Measurements from ENCODE around the gene CDH4.

Gene CDH4

DNA sequence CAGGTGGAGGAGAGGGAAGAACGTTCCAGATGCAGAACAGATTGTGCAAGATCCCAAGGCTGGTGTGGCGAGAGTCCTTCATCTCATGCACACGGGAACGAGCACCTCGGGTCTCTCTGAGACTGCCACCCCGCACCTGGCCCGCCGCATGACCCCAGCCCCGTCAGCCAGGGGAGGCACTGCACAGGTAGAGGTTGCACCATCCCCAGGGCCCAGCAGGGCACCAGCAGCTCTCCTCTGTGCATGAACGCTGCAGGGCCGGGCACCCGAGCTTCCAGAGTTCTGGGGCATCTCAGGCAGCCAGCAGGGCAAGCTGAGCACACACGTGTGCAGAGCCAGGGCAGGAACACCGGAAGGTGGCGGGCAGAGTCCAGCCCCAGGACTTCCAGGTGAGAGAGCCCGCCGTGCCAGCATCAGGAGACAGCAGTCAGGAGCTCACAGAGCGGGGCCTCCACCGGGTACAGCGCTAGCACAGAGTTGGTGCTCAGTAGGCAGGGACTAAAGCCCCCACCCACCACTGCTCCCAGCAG, 620.4 kb downstream of the CDH4 start:
- no peak for ATAC-seq (replicated peaks)
- H3K9me3 Mint-ChIP-seq = no peaks in the 10 kb centered on the region
- no peaks in the 10 kb centered on the region for H3K36me3 Mint-ChIP-seq
- H3K4me3 Mint-ChIP-seq = no peak overlapping the region
- H3K4me1 Mint-ChIP-seq = no peaks in the 10 kb centered on the region
- no peak for DNase-seq
- H3K27me3 Mint-ChIP-seq = no peaks in the 10 kb centered on the region
- H3K27ac Mint-ChIP-seq = no peak overlapping the region

DNA sequence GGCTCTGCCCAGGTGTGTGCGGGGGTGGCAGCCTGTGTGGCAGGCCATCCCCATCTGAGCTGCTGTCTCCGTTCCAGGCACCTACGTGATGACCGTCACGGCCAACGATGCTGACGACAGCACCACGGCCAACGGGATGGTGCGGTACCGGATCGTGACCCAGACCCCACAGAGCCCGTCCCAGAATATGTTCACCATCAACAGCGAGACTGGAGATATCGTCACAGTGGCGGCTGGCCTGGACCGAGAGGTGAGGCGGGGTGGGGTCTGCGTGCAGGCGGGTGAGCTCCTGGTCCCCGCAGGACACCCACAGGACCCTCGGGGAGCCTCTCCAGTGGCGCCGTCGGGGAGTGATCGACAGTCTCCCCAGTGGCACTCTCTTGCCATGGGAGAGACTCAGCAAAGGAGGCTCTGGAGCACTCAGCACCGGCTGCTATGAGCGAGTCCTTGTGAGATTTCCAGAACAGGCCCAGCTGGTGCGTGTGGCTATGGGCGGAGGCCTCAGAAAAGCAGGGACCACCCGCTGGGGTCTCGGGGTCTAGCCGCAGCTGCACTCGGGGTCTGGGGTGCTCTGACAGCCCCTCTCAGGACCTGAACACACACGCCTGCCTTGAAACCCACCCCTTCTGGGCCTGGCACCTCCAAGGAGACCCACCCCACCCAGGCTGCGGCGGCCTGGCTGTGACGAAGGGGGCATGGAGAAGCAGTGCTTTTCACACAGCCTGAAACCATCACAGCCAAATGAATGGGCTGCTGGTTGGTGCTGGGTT, 621.8 kb downstream of the CDH4 start:
- no peak overlapping the region for H3K27ac Mint-ChIP-seq
- no peaks in the 10 kb centered on the region for H3K4me1 Mint-ChIP-seq

GRCh38 chr20:61874421-61875068, 622.5 kb downstream of the CDH4 start:
- DNase-seq (no peak), ATAC-seq (replicated peaks) (peak in 1 of 2 donors; percentile 20)
- Mint-ChIP-seq H3K27me3 (no peaks in the 10 kb centered on the region), H3K36me3 (no peaks in the 10 kb centered on the region), H3K9me3 (no peaks in the 10 kb centered on the region), H3K27ac (no peak overlapping the region), H3K4me3 (no peak overlapping the region), H3K4me1 (no peaks in the 10 kb centered on the region)

More for the DNA sequence above, 621.8 kb downstream of the CDH4 start:
- H3K4me3 Mint-ChIP-seq = no peak overlapping the region
- no peak for DNase-seq
- no peaks in the 10 kb centered on the region for H3K36me3 Mint-ChIP-seq
- H3K27me3 Mint-ChIP-seq = no peaks in the 10 kb centered on the region
- no peaks in the 10 kb centered on the region for H3K9me3 Mint-ChIP-seq
- no peak for ATAC-seq (replicated peaks)

DNA sequence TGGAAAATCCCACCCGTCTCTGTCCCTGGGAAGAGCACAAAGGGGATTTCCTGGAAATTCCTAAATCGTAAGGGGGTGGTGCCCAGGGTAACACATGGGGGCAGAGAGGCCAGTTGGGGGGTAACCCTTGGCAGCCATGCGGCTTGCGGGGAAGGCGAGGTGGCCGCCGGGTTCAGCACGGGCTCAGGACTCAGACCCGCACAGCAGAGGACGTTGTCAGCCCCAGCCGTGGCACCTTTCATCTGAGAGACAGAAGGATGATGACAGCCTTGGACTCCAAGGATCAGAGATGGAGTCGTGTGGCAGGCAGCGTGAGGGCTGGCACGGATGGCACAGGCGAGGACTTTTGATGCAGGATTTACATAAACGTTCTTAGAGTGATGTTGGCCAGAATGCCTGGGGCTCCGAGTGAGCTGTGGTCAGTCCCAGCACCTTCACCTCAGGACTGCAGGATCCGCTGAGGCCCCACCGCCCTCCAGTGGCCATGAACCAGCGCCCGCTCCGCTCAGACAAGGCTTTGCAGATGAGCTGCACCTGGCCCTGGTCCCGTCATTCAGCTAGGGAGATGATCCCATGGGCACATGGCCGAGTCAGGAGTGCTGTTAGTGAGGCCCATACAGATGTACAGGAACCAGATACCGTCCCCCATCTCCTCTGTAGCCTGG, 623.3 kb downstream of the CDH4 start:
- ATAC-seq (replicated peaks) (no peak), DNase-seq (no peak)
- Mint-ChIP-seq H3K4me1 (no peaks in the 10 kb centered on the region), H3K4me3 (no peak overlapping the region), H3K9me3 (no peaks in the 10 kb centered on the region), H3K27ac (no peak overlapping the region), H3K36me3 (no peaks in the 10 kb centered on the region), H3K27me3 (no peaks in the 10 kb centered on the region)

DNA sequence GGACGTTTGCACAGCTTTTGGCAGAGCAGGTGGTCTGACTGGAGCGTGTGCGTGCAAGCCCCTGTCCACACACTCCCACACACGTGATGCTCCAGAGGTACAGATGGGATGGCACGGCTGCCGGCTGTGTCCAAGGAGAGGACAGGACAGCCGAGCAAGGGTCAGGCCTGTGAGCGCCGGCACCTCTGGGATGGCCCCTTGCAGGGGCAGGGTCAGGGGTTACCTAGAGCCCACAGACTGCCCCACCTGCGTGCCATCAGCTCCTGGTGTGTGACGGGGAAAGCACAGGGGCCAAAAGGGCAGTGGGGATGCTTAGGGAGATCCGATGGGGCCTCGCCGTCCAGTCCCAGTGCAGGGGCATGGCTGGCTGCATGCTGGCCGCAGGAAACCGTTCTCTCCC, 623.9 kb downstream of the CDH4 start:
- peaks cover 0 to under 1% of the 10 kb centered on the region in 2 donors for H3K9me3 Mint-ChIP-seq
- no peaks in the 10 kb centered on the region for H3K4me1 Mint-ChIP-seq
- no peak overlapping the region for H3K4me3 Mint-ChIP-seq
- ATAC-seq (replicated peaks) (peak in 1 of 2 donors; percentile 5), DNase-seq (no peak)
- no peaks in the 10 kb centered on the region for H3K27me3 Mint-ChIP-seq
- no peak overlapping the region for H3K27ac Mint-ChIP-seq
- H3K36me3 Mint-ChIP-seq = no peaks in the 10 kb centered on the region

GRCh38 chr20:61876952-61877728, 625.1 kb downstream of the CDH4 start:
- H3K36me3 Mint-ChIP-seq = no peaks in the 10 kb centered on the region
- ATAC-seq (replicated peaks) = no peak
- H3K4me3 Mint-ChIP-seq = no peak overlapping the region
- DNase-seq = no peak
- peaks cover 0 to 2% of the 10 kb centered on the region in 2 donors for H3K9me3 Mint-ChIP-seq
- no peak overlapping the region for H3K27ac Mint-ChIP-seq
- H3K4me1 Mint-ChIP-seq = no peaks in the 10 kb centered on the region
- H3K27me3 Mint-ChIP-seq = no peaks in the 10 kb centered on the region

- no peak overlapping the region for H3K27ac Mint-ChIP-seq
- peaks cover 0 to 2% of the 10 kb centered on the region in 2 donors for H3K27me3 Mint-ChIP-seq
- no peak overlapping the region for H3K4me3 Mint-ChIP-seq
- H3K36me3 Mint-ChIP-seq = no peaks in the 10 kb centered on the region
- no peak for ATAC-seq (replicated peaks)
- DNase-seq = no peak
- H3K9me3 Mint-ChIP-seq = peaks cover 0 to 2% of the 10 kb centered on the region in 2 donors
- H3K4me1 Mint-ChIP-seq = no peaks in the 10 kb centered on the region
These were observed 625.9 kb downstream of the CDH4 start for GRCh38 chr20:61877776-61878477.

DNA sequence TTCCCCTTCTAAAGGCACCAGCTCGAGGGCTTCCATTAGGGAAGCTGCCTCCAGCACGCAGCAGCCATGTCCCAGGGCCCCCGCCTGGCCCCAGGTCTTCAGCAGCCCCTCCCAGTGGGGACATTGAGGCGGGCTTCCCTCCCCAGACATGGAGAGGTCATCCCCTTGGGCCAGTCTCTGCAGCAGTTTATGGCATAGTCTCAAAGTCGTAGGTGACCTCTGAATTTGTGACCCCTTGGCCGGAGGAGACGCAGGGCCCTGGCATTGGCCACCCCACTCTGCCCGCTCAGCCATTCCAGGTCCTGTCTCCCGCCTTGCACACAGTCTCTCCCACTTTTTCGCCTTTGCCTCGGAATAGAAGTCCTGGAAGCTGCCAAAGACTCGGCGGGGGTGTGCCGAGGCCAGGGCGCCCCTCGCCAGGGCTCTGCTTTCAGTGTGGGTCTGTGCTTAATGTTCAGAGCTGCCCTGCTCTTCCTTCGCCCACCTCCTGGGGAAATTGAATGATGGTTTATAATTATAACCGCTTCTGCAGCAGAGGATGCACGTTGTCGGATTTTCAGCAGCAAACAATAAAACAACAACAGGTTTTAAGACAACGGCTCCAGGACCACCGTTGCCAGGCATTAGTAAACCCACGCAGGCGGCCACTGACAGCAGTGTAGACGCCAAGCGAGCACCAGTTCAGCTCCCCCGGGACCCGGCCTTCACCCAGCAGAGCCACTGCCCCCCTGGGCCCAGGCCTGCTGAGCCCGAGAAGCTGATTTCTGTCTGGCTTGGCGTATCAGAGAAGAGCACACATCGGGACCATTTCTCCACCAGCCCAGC, 626.6 kb downstream of the CDH4 start:
- Mint-ChIP-seq H3K27ac (no peak overlapping the region), H3K4me1 (no peaks in the 10 kb centered on the region), H3K9me3 (peaks cover 0 to 2% of the 10 kb centered on the region in 2 donors), H3K4me3 (no peak overlapping the region), H3K27me3 (peaks cover 6 to 7% of the 10 kb centered on the region in 2 donors), H3K36me3 (no peaks in the 10 kb centered on the region)
- ATAC-seq (replicated peaks) (no peak), DNase-seq (no peak)

GRCh38 chr20:61879303-61879620, 627.2 kb downstream of the CDH4 start:
- Mint-ChIP-seq H3K27me3 (peaks cover 6 to 12% of the 10 kb centered on the region in 2 donors), H3K36me3 (no peaks in the 10 kb centered on the region), H3K27ac (no peak overlapping the region), H3K4me1 (no peaks in the 10 kb centered on the region), H3K4me3 (no peak overlapping the region), H3K9me3 (peaks cover 0 to 2% of the 10 kb centered on the region in 2 donors)
- ATAC-seq (replicated peaks) = no peak
- no peak for DNase-seq

DNA sequence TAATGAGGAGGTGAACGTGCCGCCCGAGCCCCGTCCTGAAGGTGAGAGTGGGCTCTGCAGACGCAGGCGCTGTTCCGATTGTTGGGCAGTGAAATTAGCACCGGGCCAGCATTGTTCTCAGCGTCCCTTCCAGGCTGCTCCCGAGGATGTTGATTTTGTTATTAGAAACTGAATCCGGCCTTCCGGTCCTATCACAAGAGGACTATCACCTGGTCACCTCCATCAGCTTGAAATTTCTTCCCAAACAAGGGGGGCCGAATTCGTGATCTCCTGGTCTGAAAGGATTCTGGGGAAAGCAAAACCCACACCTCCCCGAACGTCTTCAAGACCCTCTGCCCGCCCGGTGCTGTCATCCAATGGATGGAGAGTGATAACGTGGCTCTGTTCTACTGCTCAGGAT, 627.6 kb downstream of the CDH4 start:
- no peak overlapping the region for H3K4me3 Mint-ChIP-seq
- ATAC-seq (replicated peaks) = no peak
- H3K27ac Mint-ChIP-seq = no peak overlapping the region
- no peaks in the 10 kb centered on the region for H3K4me1 Mint-ChIP-seq
- peaks cover 0 to 2% of the 10 kb centered on the region in 2 donors for H3K9me3 Mint-ChIP-seq
- peaks cover 6 to 12% of the 10 kb centered on the region in 2 donors for H3K27me3 Mint-ChIP-seq
- no peaks in the 10 kb centered on the region for H3K36me3 Mint-ChIP-seq
- DNase-seq = no peak

- Mint-ChIP-seq H3K4me3 (no peak overlapping the region), H3K9me3 (peaks cover 0 to 2% of the 10 kb centered on the region in 2 donors), H3K4me1 (no peaks in the 10 kb centered on the region), H3K27me3 (peaks cover 6 to 17% of the 10 kb centered on the region in 2 donors), H3K27ac (no peak overlapping the region), H3K36me3 (no peaks in the 10 kb centered on the region)
- DNase-seq (no peak), ATAC-seq (replicated peaks) (no peak)
These were observed 628.6 kb downstream of the CDH4 start for GRCh38 chr20:61880706-61881105.

DNA sequence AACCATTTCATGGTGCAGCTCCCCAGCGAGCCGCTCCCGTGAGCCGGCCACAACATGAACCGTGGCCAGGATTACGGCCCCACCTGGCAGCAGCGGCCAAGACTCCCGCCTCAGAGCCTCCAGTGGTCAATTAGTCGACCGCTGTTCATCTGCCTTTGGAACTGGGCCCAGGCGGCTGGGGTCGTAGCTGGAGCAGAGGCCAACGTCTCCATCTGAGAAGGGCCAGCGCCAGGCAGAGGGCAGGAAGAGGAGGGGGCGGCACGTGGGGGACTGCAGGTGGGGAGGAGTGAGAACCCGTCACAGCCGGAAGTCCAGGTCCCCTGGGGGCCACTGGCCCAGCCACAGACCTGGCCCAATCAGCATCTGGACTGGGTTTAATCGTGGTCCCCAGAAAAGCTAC, 629.4 kb downstream of the CDH4 start:
- Mint-ChIP-seq H3K9me3 (peaks cover 0 to 2% of the 10 kb centered on the region in 2 donors), H3K27me3 (peaks cover 6 to 17% of the 10 kb centered on the region in 2 donors), H3K27ac (no peak overlapping the region), H3K4me3 (no peak overlapping the region), H3K4me1 (no peaks in the 10 kb centered on the region), H3K36me3 (no peaks in the 10 kb centered on the region)
- no peak for DNase-seq
- ATAC-seq (replicated peaks) = no peak

DNA sequence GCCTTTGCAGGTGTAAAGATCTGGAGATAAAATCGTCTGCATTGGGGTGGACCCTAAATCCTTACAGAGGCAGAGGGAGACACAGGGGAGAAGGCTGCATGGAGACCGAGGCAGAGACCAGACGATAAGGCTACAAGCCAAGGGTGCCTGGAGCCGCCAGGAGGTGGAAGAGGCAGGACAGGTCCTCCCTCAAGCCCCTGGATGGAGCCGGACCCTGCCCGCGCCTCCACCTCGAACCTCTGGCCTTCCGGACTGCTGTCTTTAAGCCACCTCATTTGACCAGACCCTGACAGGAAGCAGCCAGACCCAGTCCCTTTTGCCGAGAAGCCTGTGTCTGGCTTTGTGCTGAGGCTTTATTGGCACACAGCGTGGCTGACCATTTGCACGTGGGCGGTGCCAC, 629.8 kb downstream of the CDH4 start:
- no peak for DNase-seq
- H3K4me3 Mint-ChIP-seq = no peak overlapping the region
- peaks cover 0 to 2% of the 10 kb centered on the region in 2 donors for H3K9me3 Mint-ChIP-seq
- peaks cover 0 to under 1% of the 10 kb centered on the region in 2 donors for H3K4me1 Mint-ChIP-seq
- H3K36me3 Mint-ChIP-seq = no peaks in the 10 kb centered on the region
- no peak for ATAC-seq (replicated peaks)
- H3K27me3 Mint-ChIP-seq = peaks cover 6 to 17% of the 10 kb centered on the region in 2 donors
- H3K27ac Mint-ChIP-seq = no peak overlapping the region
